ENCODE results near the gene SLC22A9. TPM values are rescaled to one million over a fixed set of nuclear protein-coding genes. Genes with fewer than 3 reads are reported as not detected.
"Not testable (repeated sequence)": the region's sequence is repeated elsewhere in the genome, so short reads cannot be mapped to it uniquely, and the experiment has no call there.

Gene SLC22A9
- not detected for total RNA-seq

DNA sequence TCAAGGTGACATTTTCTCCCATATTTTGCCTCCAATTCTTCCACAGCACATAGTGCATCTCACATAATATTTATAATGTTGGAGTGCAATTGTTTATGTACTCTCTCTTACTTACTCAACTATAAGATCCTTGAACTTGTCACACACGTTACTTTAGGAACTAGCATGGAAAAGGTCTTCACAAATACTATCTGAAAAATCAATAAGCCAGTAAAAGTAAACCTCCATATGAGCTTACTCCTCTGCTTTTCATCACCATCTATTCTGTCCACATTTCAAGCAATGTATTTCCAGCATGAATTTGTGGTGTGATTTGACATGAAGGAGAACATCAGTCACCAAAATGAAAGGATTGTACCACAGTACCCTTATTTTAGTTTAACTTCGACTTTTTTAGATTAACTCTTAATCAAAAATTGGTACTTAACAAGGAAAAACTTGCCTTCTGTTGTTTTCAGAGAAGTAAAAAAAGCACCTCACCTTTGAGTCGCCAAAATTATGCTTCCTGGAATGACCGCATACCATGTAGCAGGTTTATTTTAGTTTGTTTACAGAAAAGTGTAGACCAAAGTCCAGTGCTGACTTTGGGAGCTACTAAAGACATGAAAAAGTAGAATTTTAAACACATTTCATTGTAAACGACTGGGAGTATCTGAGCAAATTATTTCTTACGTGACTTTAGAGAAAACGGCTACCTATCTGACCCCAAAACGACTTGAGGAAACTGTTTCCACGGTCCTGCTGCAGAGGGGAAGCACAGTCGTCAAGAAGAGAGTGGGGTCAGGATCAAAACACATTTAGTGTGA lies at the start of gene SLC22A9:
Gene SLC22A9 (plus strand): TSS at position 621 of the 806 bp plus-strand sequence. CDS start 272 bp downstream, outside the sequence.
- H3K9me3 Mint-ChIP-seq (ENCODE audit: low read depth), result no peaks in the 10 kb centered on the region
- DNase-seq (no peak), ATAC-seq (no peak)
- H3K27ac Mint-ChIP-seq, result no peak within 1 kb of the TSS
- H3K27me3 Mint-ChIP-seq, result peaks cover 23% of the 10 kb centered on the region
- CTCF ChIA-PET, result no interaction called here
- H3K4me1 Mint-ChIP-seq, result no peaks in the 10 kb centered on the region
- H3K4me3 Mint-ChIP-seq, result no peak within 1 kb of the TSS
- no peaks in the 10 kb centered on the region for H3K36me3 Mint-ChIP-seq

DNA sequence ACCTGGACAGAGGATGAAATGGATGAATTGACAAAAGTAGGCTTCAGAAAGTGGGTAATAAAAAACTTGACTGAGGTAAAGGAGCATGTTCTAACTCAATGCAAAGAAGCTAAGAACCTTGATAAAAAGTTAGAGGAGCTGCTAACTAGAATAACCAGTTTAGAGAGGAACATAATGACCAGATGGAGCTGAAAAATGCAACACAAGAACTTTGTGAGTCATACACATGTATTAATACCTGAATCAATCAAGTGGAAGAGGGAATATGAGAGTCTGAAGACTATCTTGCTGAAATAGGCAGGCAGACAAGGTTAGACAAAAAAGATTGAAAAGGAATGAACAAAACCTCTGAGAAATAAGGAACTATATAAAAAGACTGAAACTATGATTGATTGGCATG lies 47.9 kb upstream of the SLC22A9 start:
- no peak overlapping the region for H3K27ac Mint-ChIP-seq
- H3K4me3 Mint-ChIP-seq, result no peak overlapping the region
- H3K4me1 Mint-ChIP-seq, result no peaks in the 10 kb centered on the region
- peaks cover 2% of the 10 kb centered on the region for H3K9me3 Mint-ChIP-seq (ENCODE audit: low read depth)
- no peak for ATAC-seq
- DNase-seq, result no peak
- CTCF ChIA-PET, result no interaction called here
- H3K27me3 Mint-ChIP-seq, result peaks cover 14% of the 10 kb centered on the region
- H3K36me3 Mint-ChIP-seq, result no peaks in the 10 kb centered on the region

DNA sequence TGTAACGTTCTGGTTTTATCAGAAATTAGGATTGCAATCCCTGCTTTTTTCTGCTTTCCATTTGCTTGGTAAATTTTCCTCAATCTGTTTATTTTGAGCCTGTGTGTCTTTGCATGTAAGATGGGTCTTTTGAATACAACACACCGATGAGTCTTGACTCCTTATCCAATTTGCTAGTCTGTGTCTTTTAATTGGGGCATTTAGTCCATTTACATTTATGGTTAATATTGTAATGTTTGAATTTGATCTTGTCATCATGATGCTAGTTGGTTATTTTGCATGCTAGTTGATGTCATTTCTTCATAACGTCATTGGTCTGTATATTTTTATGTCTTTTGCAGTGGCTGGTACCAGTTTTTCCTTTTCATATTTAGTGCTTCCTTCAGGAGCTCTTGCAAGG lies 34.5 kb upstream of the SLC22A9 start:
- H3K36me3 Mint-ChIP-seq; H3K4me3 Mint-ChIP-seq; H3K27ac Mint-ChIP-seq; H3K4me1 Mint-ChIP-seq; DNase-seq; H3K9me3 Mint-ChIP-seq (ENCODE audit: low read depth); ATAC-seq; CTCF ChIA-PET: not testable (repeated sequence)
- peaks cover 19% of the 10 kb centered on the region for H3K27me3 Mint-ChIP-seq

DNA sequence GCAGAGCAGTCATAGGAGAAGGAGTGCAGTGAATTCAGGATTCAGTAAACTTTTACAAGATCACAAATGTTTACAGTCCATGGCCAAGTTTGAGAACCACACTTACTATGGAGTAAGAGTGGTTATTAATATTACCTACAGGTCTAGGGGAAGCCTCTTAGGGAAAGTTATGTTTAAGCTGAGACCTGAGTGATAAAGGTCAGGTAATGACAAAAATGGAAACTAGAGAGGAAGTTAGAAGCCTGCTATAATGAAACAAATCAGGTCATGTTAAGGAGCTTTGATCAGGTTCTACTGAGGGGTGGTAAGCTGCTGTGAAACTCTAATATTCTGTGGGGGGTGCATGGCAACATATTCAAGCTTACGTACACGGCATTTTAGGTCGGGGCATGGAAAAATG lies 32.5 kb upstream of the SLC22A9 start:
- Mint-ChIP-seq H3K27me3 (peaks cover 16% of the 10 kb centered on the region), H3K9me3 (ENCODE audit: low read depth) (no peaks in the 10 kb centered on the region), H3K4me1 (no peaks in the 10 kb centered on the region), H3K4me3 (no peak overlapping the region), H3K27ac (no peak overlapping the region), H3K36me3 (no peaks in the 10 kb centered on the region)
- ATAC-seq, result no peak
- no peak for DNase-seq
- CTCF ChIA-PET, result no interaction called here

DNA sequence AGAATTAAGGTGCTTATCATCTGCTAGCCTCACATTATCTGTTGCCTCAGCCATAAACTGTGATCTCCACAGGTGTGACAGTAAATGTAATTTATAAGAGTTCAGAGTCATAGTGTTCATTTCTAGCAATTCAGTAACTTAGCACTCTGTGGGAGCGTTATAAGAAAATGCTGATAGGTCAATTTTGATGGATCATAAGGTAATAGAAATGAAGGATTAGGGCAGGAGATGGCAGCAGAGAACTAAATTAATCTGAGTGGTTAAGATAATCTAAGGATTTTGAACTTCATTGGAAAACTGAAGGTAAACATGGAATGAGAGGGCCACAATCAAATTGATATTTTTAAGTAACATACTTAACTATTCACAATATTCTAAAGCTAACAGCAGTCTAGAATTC lies 26.5 kb upstream of the SLC22A9 start:
- CTCF ChIA-PET, result no interaction called here
- Mint-ChIP-seq H3K9me3 (ENCODE audit: low read depth) (no peaks in the 10 kb centered on the region), H3K27me3 (peaks cover 7% of the 10 kb centered on the region), H3K36me3 (no peaks in the 10 kb centered on the region), H3K4me1 (no peaks in the 10 kb centered on the region), H3K27ac (no peak overlapping the region), H3K4me3 (no peak overlapping the region)
- ATAC-seq (no peak), DNase-seq (no peak)

DNA sequence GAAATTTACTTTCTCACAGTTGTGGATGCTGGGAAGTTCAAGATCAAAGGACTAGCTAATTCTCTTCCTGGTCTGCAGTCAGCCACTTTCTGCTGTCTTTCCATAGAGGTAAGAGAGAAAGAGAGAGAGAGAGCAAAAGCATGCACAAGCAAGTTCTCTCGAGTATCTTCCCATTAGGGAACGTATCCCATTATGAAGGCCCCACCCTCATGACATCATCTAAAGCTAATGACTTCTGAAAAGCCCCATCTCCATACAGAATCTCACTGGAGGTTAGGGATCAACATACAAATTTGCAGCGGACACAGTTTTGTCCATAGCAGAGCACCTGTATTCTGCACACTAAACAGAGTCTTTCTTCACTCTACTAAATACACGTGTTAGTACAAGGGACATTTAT lies 17.4 kb upstream of the SLC22A9 start:
- Mint-ChIP-seq H3K36me3 (no peaks in the 10 kb centered on the region), H3K4me1 (no peaks in the 10 kb centered on the region), H3K27me3 (peaks cover 10% of the 10 kb centered on the region), H3K27ac (no peak overlapping the region), H3K9me3 (ENCODE audit: low read depth) (no peaks in the 10 kb centered on the region), H3K4me3 (no peak overlapping the region)
- ATAC-seq, result no peak
- CTCF ChIA-PET, result no interaction called here
- no peak for DNase-seq

DNA sequence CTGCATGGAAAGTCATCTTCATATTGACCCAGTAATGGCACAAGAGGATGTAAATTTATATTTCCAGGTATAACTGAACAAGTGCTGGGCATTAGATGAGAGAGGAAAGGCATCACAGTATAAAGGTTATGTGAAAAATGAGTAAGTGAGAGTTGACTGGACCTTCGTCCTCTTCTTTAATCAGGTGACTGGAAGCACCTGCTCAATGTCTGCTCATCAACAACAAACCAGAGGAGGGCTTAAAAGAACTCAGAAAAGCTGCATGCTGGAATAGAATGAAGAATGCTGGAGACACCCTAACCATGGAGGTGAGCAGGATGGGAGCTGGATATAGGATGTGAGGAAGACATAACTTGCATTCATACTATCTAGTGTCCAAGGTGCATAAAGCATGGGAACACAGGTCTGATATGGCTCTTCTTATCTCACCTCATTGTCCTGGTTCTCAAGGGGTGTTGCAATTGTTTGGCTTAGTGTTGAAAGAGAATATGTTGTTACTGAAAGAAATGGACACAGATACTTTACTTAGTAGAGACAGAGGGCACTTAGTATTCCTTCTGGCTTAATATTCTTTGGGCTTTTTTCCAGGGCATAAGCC lies 7.3 kb upstream of the SLC22A9 start:
- no peak overlapping the region for H3K4me3 Mint-ChIP-seq
- CTCF ChIA-PET, result no interaction called here
- DNase-seq, result no peak
- H3K36me3 Mint-ChIP-seq, result no peaks in the 10 kb centered on the region
- H3K9me3 Mint-ChIP-seq (ENCODE audit: low read depth), result peaks cover 2% of the 10 kb centered on the region
- H3K27ac Mint-ChIP-seq, result no peak overlapping the region
- no peaks in the 10 kb centered on the region for H3K4me1 Mint-ChIP-seq
- no peak for ATAC-seq
- H3K27me3 Mint-ChIP-seq, result peaks cover 18% of the 10 kb centered on the region

DNA sequence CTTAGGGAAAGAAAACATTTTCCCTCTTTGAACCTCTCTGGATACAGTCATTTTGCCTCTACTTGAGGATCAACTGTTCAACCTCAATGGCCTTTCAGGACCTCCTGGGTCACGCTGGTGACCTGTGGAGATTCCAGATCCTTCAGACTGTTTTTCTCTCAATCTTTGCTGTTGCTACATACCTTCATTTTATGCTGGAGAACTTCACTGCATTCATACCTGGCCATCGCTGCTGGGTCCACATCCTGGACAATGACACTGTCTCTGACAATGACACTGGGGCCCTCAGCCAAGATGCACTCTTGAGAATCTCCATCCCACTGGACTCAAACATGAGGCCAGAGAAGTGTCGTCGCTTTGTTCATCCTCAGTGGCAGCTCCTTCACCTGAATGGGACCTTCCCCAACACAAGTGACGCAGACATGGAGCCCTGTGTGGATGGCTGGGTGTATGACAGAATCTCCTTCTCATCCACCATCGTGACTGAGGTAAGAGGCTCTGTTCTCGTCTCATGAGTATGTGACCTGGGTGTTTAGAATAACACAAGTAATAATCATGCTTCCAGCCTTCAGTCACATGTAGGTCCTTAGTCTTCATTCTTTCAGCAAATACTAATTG lies 495 bp downstream of the SLC22A9 start:
- DNase-seq (no peak), ATAC-seq (no peak)
- H3K9me3 Mint-ChIP-seq (ENCODE audit: low read depth), result no peaks in the 10 kb centered on the region
- no peaks in the 10 kb centered on the region for H3K4me1 Mint-ChIP-seq
- H3K4me3 Mint-ChIP-seq, result no peak overlapping the region
- H3K27ac Mint-ChIP-seq, result no peak overlapping the region
- H3K36me3 Mint-ChIP-seq, result no peaks in the 10 kb centered on the region
- peaks cover 25% of the 10 kb centered on the region for H3K27me3 Mint-ChIP-seq
- CTCF ChIA-PET, result no interaction called here

DNA sequence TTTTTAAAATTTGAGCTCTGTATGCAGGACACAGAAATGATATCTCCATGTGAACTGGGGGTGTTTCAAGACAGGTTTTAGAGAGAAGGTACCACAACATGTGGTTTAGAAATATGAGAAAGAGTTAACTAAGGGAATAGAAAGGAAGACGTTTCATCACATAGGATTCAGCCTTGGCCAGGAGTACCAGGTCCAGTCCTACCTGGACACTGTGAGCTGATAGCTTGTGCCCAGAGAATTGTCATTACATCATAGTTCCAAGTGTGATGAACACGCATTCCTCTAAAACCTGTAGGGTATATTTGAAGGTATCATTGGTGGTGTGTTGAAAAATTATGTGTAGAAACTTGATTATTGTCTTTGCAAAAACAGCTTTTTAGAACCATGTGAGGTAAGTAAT lies 1.8 kb downstream of the SLC22A9 start:
- H3K27ac Mint-ChIP-seq, result no peak overlapping the region
- H3K27me3 Mint-ChIP-seq, result peaks cover 28% of the 10 kb centered on the region
- CTCF ChIA-PET, result no interaction called here
- no peaks in the 10 kb centered on the region for H3K4me1 Mint-ChIP-seq
- DNase-seq (no peak), ATAC-seq (no peak)
- no peak overlapping the region for H3K4me3 Mint-ChIP-seq
- no peaks in the 10 kb centered on the region for H3K9me3 Mint-ChIP-seq (ENCODE audit: low read depth)
- no peaks in the 10 kb centered on the region for H3K36me3 Mint-ChIP-seq

DNA sequence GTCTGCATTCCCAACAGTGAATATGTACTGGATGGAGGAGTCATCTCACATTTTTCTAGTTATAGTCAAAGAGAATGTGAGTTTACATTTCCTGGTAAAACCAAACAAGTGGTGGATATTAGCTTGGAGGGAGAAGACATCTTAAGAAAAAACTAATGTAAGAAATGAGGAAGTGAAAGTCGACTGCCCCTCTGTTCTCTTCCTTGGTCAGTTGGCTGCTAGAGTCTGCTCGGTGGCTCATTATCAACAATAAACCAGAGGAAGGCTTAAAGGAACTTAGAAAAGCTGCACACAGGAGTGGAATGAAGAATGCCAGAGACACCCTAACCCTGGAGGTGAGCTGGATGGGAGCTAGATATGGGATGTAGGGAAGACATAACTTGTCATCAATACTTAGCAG lies 5.8 kb downstream of the SLC22A9 start:
- CTCF ChIA-PET, result no interaction called here
- Mint-ChIP-seq H3K27ac (no peak overlapping the region), H3K9me3 (ENCODE audit: low read depth) (no peaks in the 10 kb centered on the region), H3K4me3 (no peak overlapping the region), H3K4me1 (no peaks in the 10 kb centered on the region), H3K27me3 (peaks cover 38% of the 10 kb centered on the region), H3K36me3 (no peaks in the 10 kb centered on the region)
- ATAC-seq (no peak), DNase-seq (no peak)

DNA sequence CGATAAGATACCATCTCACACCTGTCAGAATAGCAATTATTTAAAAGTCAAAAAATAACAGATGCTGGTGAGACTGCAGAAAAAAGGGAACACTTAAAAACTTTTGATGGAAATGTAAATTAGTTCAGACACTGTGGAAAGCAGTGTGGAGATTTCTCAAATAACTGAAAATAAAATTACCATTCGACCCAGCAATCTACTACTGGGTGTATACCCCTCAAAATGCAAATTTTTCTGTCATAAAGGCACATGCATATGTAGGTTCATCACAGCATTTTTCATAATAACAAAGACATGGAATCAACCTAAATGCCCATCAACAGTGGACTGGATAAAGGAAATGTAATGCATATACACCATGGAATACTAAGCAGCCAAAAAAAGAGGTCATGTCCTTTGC lies 10.5 kb downstream of the SLC22A9 start:
- CTCF ChIA-PET, result no interaction called here
- Mint-ChIP-seq H3K27me3 (peaks cover 41% of the 10 kb centered on the region), H3K4me3 (no peak overlapping the region), H3K36me3 (no peaks in the 10 kb centered on the region), H3K9me3 (ENCODE audit: low read depth) (no peaks in the 10 kb centered on the region), H3K4me1 (no peaks in the 10 kb centered on the region), H3K27ac (no peak overlapping the region)
- ATAC-seq (no peak), DNase-seq (no peak)

DNA sequence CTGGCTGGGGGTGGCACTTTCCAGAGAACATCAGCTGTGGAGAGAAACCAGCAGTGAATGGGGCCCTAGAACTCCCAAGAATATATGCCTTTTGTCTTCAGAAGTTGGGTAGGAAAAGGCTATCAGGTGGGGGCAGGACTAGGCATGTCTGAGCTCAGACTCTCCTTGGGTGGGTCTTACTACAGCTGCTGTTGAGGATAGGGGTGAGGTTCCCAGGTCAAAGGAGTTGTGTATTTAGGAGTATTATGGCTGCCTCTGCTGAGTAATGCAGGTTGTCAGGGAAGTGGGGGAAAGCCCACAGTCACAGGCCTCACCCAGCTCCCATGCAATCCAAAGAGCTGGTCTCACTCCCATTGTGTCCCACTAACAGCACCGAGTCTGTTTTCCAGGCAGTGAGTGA lies 26.1 kb downstream of the SLC22A9 start:
- ATAC-seq, result no peak
- Mint-ChIP-seq H3K27me3 (peaks cover 62% of the 10 kb centered on the region), H3K36me3 (no peaks in the 10 kb centered on the region), H3K4me3 (no peak overlapping the region), H3K27ac (no peak overlapping the region), H3K9me3 (ENCODE audit: low read depth) (no peaks in the 10 kb centered on the region), H3K4me1 (no peaks in the 10 kb centered on the region)
- no peak for DNase-seq
- CTCF ChIA-PET, result no interaction called here

DNA sequence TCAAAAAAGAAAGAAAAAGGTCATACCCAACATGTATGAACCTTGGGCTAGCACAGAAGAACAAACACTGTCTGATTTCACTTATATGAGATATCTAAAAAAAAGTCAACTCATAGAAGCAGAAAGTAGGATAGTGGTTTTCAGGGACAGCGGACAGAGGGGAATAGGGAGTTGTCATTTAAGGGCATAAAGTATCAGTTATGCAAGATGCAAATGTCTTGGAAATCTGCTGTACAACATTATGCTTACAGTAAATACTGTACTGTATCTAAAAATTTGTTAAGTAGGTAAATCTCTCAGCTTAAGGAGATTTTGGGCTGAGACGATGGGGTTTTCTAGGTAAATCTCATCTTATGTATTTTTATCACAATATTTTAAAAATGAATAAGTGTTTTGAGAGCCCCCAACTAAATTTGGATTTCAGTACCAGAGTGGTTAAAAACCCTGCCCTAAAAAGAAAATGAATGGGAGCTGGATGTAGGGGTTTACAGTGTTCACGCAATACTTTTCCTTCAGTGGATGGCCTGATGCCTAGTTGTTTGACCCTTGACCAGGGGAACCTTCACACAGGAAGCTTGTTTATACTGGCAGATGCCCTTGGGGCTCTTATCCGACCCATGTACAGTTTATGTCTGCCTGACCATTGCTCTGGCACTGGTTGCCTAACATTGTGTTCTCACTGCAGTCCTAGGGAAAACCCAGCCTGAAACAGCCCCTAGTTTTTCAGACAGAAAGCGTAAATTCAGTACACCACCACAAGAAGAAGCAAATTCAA lies 34.8 kb downstream of the SLC22A9 start:
- ATAC-seq (no peak), DNase-seq (no peak)
- Mint-ChIP-seq H3K27ac (no peak overlapping the region), H3K36me3 (no peaks in the 10 kb centered on the region), H3K27me3 (peaks cover 29% of the 10 kb centered on the region), H3K9me3 (ENCODE audit: low read depth) (no peaks in the 10 kb centered on the region), H3K4me1 (no peaks in the 10 kb centered on the region), H3K4me3 (no peak overlapping the region)
- CTCF ChIA-PET, result no interaction called here

DNA sequence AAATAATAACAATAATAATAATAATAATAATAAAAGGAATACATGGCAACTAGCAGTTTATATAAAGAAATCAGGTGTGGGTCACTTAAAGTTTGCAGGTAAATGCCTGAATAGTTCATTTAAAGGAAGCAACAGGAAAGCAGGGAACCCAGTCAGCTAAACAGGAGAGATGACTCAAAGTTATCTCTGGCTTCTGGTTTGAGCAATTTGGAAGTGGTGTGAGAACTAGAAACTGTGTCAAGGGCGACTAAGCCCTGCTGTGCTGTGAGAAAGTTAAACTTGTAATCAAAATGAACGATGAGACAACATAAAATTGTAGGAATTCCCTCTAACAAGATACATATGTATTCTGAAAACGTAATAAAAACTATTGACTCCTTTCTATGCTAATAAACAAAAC lies 35.5 kb downstream of the SLC22A9 start:
- CTCF ChIA-PET, result no interaction called here
- Mint-ChIP-seq H3K36me3 (no peaks in the 10 kb centered on the region), H3K4me3 (no peak overlapping the region), H3K27me3 (peaks cover 26% of the 10 kb centered on the region), H3K9me3 (ENCODE audit: low read depth) (no peaks in the 10 kb centered on the region), H3K4me1 (no peaks in the 10 kb centered on the region), H3K27ac (no peak overlapping the region)
- DNase-seq, result no peak
- ATAC-seq, result no peak

All from activated CD8-positive, alpha-beta memory T cell treated with anti-CD3 and anti-CD28 coated beads, Interleukin-2, amount 10 ng/mL, durations not matched to agents 7 days and 5 days (primary cell).